Breast epithelium (tissue), 4 donors: ENCODE measurements around the gene GPC5. TPM values are rescaled to one million over a fixed set of nuclear protein-coding genes. Genes with fewer than 3 reads are reported as not detected.

Experiments
- DNase-seq, 2 donors: peaks; one replicate each; pipeline ENCODE4 v3.0.0-alpha.2; 2019; ENCODE audit warnings: low spot score in 2 of 2
- H3K27ac ChIP-seq, 2 donors: fragments of 200-600 bp; sonication (generic) in 1 of 2; one replicate each; pipeline ENCODE4 v1.5.1; 2016 to 2019; ENCODE audit warnings: mild to moderate bottlenecking in 1 of 2
- H3K27me3 ChIP-seq, 2 donors: fragments of 200-600 bp; sonication (generic) in 1 of 2; one replicate each; pipeline versions ENCODE4 v1.5.1 to v1.6.0; 2017 to 2019; ENCODE audit warnings: control low read depth in 1 of 2, mild to moderate bottlenecking in 1 of 2
- H3K36me3 ChIP-seq: fragments of 200-600 bp; one replicate; pipeline ENCODE4 v1.5.1; 2019
- H3K4me1 ChIP-seq, 2 donors: fragments of 200-600 bp; sonication (generic); one replicate each; pipeline ENCODE4 v1.5.1; 2016 to 2019; ENCODE audit warnings: control low read depth in 1 of 2
- H3K4me3 ChIP-seq, 3 donors: fragments of 200-600 bp; sonication (generic); 1 replicate in 2 of 3; 2 replicates in 1 of 3; pipeline ENCODE4 v1.5.1; 2016 to 2019; ENCODE audit warnings: mild to moderate bottlenecking in 3 of 3, moderate library complexity in 2 of 3
- H3K9me3 ChIP-seq, 2 donors: fragments of 200-600 bp; sonication (generic) in 1 of 2; one replicate each; pipeline ENCODE4 v1.5.1; 2016 to 2019; ENCODE audit warnings: control low read depth in 1 of 2
- POLR2A ChIP-seq: fragments of 450-650 bp; IDR thresholded peaks from one replicate; pipeline ENCODE4 v1.6.1; 2016; ENCODE audit warnings: antibody characterized with exemption, mild to moderate bottlenecking, moderate library complexity
- POLR2AphosphoS5 ChIP-seq, 3 donors: sonication (generic); formaldehyde crosslinking; IDR thresholded peaks; one replicate each; pipeline ENCODE4 v1.6.1; 2017; ENCODE audit warnings: antibody characterized with exemption in 3 of 3
- intact Hi-C: fragments of 100-400 bp; cut with DNase I; formaldehyde crosslinking; loops from one replicate; pipeline ENCODE4 v1.15.1; 2023; ENCODE audit warnings: low total_unique reads
- total RNA-seq, 3 donors: library from RNA; depleted of rRNA; stranded (reverse); fragments of >200 nt; gene quantifications; one replicate each; pipeline ENCODE4 v1.1.0, GENCODE V29; 2016
- TF ChIP-seq, protein P1 (sequence below), 3 donors: fragments of 450-650 bp; IDR thresholded peaks; one replicate each; pipeline ENCODE4 v1.5.1; 2016 to 2017; ENCODE audit warnings: antibody characterized with exemption in 3 of 3, mild to moderate bottlenecking in 3 of 3, moderate library complexity in 3 of 3

GPC5 gene
- total RNA-seq, 3 donors from 2014 or later, result 0.88 to 0.98 TPM; not detected in 1

- no peak for DNase-seq
- Histone ChIP-seq H3K4me1 (no peaks in the 10 kb centered on the region), H3K36me3 (no peaks in the 10 kb centered on the region), H3K27ac (no peak overlapping the region), H3K4me3 (no peak overlapping the region), H3K27me3 (no peaks in the 10 kb centered on the region), H3K9me3 (no peaks in the 10 kb centered on the region)
- intact Hi-C loops, result no loop called here
- TF ChIP-seq POLR2A, result no peak
These were observed 200.2 kb downstream of the GPC5 start for GRCh38 chr13:91598655-91599054.

DNA sequence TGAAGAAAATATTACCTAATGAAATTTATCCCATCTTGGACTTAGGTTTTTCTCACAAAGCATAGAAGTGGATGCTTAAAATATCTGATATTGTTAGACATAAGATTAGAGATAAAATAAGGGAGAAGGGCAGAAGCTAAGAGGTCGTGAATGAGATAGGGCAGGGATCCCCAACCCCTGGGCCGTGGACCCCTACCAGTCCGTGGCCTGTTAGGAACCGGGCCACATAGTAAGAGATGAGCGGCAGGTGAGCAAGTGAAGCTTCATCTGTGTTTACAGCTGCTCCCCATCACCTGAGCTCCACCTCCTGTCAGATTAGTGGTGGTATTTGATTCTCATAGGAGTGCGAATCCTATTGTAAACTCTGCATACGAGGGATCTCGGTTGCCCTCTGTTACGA, 202.9 kb downstream of the GPC5 start:
- Histone ChIP-seq H3K4me1 (no peaks in the 10 kb centered on the region), H3K9me3 (no peaks in the 10 kb centered on the region), H3K27me3 (no peaks in the 10 kb centered on the region), H3K4me3 (no peak overlapping the region), H3K27ac (no peak overlapping the region), H3K36me3 (no peaks in the 10 kb centered on the region)
- intact Hi-C loops, result no loop called here
- TF ChIP-seq POLR2AphosphoS5 (IDR thresholded peaks at IDR 0.05), result no peak
- TF ChIP-seq, protein P1, sequence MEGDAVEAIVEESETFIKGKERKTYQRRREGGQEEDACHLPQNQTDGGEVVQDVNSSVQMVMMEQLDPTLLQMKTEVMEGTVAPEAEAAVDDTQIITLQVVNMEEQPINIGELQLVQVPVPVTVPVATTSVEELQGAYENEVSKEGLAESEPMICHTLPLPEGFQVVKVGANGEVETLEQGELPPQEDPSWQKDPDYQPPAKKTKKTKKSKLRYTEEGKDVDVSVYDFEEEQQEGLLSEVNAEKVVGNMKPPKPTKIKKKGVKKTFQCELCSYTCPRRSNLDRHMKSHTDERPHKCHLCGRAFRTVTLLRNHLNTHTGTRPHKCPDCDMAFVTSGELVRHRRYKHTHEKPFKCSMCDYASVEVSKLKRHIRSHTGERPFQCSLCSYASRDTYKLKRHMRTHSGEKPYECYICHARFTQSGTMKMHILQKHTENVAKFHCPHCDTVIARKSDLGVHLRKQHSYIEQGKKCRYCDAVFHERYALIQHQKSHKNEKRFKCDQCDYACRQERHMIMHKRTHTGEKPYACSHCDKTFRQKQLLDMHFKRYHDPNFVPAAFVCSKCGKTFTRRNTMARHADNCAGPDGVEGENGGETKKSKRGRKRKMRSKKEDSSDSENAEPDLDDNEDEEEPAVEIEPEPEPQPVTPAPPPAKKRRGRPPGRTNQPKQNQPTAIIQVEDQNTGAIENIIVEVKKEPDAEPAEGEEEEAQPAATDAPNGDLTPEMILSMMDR (IDR thresholded peaks at IDR 0.05), result no peak
- TF ChIP-seq POLR2A, result no peak
- no peak for DNase-seq

DNA sequence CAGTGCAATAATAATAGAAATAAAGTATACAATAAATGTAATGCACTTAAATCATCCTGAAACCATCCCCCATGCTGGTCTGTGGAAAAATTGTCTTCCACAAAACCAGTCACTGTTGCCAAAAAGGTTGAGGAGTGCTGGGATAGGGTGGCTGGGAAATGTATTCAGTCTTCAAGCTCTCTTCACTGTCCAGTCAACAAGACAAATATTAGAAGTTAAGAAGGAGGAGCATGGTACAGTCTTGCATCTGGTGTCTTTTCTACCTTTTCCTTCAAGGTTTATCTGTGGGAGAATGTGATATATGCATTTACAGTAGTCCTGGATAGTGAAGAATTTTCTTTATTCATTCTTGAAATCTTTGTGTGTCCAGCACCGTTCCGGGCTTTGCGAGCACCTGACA, 203.4 kb downstream of the GPC5 start:
- TF ChIP-seq POLR2A (no peak), POLR2AphosphoS5 (IDR thresholded peaks at IDR 0.05) (no peak)
- TF ChIP-seq, protein P1 (IDR thresholded peaks at IDR 0.05), result no peak
- Histone ChIP-seq H3K4me1 (no peaks in the 10 kb centered on the region), H3K27me3 (no peaks in the 10 kb centered on the region), H3K9me3 (no peaks in the 10 kb centered on the region), H3K36me3 (no peaks in the 10 kb centered on the region), H3K4me3 (no peak overlapping the region), H3K27ac (no peak overlapping the region)
- intact Hi-C loops, result no loop called here
- no peak for DNase-seq

GRCh38 chr13:91609353-91609752, 210.9 kb downstream of the GPC5 start:
- Histone ChIP-seq H3K4me1 (no peaks in the 10 kb centered on the region), H3K4me3 (no peak overlapping the region), H3K36me3 (no peaks in the 10 kb centered on the region), H3K27me3 (no peaks in the 10 kb centered on the region), H3K9me3 (no peaks in the 10 kb centered on the region), H3K27ac (no peak overlapping the region)
- TF ChIP-seq POLR2AphosphoS5 (IDR thresholded peaks at IDR 0.05) (no peak), POLR2A (no peak)
- TF ChIP-seq, protein P1 (IDR thresholded peaks at IDR 0.05), result no peak
- intact Hi-C loops, result no loop called here
- DNase-seq, result no peak

DNA sequence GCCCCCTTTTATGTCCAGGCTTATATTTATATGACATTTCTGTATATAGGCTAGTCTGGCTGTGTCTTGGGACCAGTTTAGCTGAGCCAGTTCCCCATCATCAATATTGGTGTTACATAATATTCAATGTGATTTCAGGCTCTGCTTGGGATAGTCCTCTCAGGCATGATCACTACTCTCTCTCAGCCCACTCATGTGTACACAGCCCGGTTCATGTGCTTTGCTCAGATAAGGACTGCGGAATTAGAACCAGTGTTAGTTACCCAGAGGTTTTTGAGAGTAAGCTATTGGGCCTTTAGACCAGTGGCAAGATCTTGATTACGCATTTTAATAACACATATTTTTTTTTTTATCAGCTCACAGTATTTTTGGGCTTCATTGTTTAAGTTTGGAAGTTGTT, 219.9 kb downstream of the GPC5 start:
- Histone ChIP-seq H3K27me3 (no peaks in the 10 kb centered on the region), H3K4me1 (no peaks in the 10 kb centered on the region), H3K9me3 (no peaks in the 10 kb centered on the region), H3K4me3 (no peak overlapping the region), H3K36me3 (no peaks in the 10 kb centered on the region), H3K27ac (no peak overlapping the region)
- no peak for DNase-seq
- intact Hi-C loops, result no loop called here
- TF ChIP-seq POLR2A (no peak), POLR2AphosphoS5 (IDR thresholded peaks at IDR 0.05) (no peak)
- TF ChIP-seq, protein P1 (IDR thresholded peaks at IDR 0.05), result no peak

GRCh38 chr13:91620670-91621141, 222.3 kb downstream of the GPC5 start:
- Histone ChIP-seq H3K4me1 (no peaks in the 10 kb centered on the region), H3K27ac (no peak overlapping the region), H3K36me3 (no peaks in the 10 kb centered on the region), H3K4me3 (no peak overlapping the region), H3K9me3 (no peaks in the 10 kb centered on the region), H3K27me3 (no peaks in the 10 kb centered on the region)
- TF ChIP-seq POLR2AphosphoS5 (IDR thresholded peaks at IDR 0.05) (no peak), POLR2A (no peak)
- TF ChIP-seq, protein P1 (IDR thresholded peaks at IDR 0.05), result no peak
- DNase-seq, result no peak
- intact Hi-C loops, result no loop called here
